ENCODE results near the gene DUOXA1.
A peak's percentile ranks its signal among the peaks of the same experiment; 100 is the strongest.

DUOXA1 gene, protein sequence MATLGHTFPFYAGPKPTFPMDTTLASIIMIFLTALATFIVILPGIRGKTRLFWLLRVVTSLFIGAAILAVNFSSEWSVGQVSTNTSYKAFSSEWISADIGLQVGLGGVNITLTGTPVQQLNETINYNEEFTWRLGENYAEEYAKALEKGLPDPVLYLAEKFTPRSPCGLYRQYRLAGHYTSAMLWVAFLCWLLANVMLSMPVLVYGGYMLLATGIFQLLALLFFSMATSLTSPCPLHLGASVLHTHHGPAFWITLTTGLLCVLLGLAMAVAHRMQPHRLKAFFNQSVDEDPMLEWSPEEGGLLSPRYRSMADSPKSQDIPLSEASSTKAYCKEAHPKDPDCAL

DNA sequence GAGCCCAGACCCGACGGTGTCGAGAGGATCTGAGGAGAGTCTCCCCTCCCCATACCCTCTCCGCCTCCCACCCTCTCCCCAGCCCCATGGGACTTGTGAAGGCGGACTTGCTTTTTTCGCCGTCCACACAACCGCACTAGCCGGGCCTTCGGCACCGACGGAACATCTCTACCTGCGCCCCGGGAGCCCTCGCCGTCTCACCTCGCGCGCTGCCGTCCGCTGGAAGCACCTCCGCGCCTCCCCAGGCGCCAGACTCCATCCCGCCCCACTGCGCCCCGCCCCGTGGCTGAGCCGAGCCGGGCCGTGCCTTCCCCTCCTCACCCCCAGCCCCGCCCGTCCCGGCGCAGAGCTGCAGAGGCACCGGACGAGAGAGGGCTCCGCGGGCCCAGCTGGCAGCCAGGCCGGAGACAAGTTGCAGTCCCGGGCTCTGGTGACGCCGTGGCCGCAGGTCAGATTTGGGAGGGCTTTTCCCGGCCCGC lies at the start of gene DUOXA1, which contains the start of gene DUOX1:
Gene DUOXA1, minus strand, starts transcription at position 229 of the 479 bp plus-strand sequence. CDS start 6,865 bp downstream, outside the sequence.
Gene DUOX1, plus strand, starts transcription at position 344 of the 479 bp plus-strand sequence. CDS start 1,973 bp downstream, outside the sequence.
- no peak for DNase-seq (ENCODE audit: low read depth, low spot score)

DNA sequence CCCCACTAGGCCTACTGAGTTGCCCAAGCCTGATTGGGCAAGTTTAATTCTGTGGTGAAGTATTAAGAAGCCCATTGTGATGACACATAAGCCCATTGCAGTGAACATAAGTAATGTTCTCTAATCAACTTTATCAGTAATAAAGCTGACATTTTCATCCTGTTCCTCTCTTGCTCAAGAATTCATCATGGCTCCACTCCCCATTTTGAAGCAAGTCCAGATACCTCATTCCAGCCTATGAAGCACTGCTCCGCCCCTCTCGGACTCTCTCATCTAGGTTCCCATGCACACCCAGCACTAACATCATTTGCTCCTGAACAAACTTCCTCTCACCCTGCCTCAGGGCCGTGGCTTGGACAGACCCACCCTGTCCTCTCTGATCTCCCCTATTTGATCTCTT lies 47.6 kb upstream of the DUOXA1 start:
- DNase-seq (ENCODE audit: low read depth, low spot score) = no peak

DNA sequence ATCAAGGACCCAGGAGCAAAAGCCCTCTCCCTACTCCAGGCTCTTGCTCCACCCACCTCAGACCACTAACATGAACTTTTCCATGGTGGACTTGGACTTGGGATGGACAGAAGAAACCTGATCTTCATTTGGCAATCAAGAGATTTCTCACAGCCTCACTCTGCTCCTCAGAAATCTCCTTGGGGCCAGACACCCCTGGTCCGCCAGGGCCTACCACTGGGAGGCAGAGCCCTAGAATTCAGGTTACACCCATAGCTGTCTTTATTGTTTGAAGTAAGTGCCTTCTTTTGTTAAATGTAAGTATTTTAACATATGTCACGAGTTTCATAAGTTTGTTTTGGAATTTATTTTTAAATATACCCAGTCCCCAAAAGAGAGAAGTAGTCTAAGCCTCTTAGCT lies 44.9 kb upstream of the DUOXA1 start:
- no peak for DNase-seq (ENCODE audit: low read depth, low spot score)

DNA sequence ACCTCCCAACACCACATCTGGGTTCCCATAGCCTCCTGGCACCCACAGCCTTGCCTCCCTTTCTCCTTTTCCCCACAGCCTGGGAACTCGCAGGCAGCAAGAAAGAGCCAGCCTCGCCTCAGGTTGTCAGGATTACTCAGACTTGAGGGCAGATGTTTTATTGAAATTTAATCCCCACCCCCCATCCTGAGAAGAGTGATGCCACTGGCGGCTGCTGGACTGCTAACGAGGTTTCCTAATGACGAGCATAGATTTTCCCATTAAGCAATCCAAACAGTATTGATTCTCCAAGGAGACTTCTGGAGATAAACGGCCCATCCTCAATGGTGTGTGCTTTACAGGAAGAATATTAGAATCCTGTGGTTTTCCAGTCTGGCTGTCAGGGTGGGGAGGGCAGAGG lies 44.4 kb upstream of the DUOXA1 start:
- no peak for DNase-seq (ENCODE audit: low read depth, low spot score)

DNA sequence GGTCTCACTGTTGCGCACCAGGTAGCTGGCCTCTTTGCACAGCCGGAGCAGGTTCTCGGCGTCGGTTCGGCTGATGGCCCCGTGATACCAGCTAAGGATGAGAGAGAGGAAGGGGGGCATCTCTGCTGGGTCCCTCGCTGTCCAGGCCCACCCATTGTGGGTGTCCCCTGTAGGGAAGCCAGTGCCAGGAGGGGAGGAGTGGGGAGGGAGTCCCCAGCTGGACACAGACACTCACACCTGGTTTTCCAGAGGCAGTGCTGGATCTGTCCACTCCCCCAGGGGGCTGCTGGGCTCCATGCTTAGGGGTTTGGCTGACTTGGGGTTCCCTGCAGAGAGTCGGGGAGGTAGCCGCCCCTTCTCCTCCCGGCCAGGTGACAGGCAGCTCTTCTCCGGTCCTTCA lies 42.2 kb upstream of the DUOXA1 start:
- DNase-seq (ENCODE audit: low read depth, low spot score) = no peak

DNA sequence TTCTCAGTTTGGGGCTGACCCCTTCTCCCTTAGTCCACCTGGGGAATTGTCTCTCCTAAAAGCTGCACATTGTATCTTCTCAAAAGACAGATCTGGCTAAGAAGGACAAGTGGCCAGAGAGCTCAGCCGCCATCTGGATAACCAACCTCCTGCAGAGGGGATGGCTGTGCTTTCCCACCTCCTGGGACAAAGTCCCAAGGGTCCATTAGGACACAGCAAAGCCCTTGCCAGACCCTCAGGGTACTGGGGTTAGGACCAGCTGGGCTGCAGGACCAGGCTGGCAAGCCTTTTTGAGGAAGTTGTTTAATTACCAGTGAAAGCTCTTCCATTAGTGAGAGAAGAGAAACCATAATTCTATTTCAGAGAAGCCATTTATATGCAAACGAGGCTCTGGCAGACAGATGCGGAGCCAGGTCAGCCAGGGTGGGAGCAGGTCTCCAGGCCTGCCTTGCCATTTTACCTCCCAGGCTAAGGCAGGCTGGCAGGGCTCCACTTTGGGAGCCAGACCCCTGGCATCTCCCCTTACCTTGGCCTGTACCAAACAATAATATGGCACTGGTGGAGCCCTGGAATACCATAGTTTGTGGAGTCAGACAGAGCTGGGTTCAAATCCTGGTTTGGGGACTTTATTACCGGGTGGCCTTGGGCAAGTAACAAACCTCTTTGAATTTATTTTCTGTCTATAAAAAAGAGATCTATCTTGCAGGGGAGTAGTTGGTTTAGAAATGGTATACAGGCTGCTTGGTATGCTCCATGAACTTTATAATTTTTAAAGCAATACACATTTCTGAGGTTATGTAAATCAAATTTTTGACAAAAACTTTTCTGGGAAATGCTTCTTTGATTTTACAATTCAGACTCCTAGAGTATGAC lies 40.2 kb upstream of the DUOXA1 start:
- DNase-seq (ENCODE audit: low read depth, low spot score) = no peak

DNA sequence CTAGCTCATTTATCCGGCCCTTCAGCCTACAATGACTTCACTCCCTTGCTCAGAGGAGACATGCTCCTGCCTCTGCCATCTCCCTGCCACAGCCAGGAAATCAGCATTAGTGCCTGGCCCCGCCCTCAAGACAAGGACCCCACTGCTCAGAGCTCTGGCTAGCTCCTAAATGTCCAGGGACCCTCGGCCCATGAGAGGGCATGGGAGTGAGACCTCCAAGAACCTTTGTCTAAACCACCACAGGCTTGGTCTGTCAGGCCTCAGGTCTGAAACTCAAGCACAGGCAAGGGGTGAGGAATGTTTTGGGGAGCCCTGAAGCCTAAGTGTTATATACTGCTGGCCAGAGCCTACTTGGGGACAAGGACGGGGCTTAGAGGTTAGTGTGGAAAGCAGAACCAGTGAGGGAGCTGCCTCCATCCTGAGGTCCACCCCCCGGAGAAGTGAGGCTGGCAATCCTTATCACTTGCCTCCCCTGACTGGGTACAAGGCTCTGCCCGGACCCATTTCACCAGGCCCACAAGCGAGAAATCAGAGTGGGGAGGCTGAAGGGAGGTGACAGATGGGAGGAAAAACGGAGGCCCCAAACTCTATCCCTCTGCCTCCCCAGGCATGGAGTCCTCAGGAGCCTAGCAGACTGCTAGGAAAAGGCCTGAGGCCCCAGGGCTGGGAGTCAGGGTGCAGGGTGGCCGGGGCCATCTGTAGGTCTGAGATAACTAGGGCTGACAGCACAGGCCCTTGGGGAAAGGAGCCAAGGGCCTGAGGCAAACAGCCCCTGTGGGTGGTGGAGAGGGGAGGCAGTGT lies 39.3 kb upstream of the DUOXA1 start:
- no peak for DNase-seq (ENCODE audit: low read depth, low spot score)

DNA sequence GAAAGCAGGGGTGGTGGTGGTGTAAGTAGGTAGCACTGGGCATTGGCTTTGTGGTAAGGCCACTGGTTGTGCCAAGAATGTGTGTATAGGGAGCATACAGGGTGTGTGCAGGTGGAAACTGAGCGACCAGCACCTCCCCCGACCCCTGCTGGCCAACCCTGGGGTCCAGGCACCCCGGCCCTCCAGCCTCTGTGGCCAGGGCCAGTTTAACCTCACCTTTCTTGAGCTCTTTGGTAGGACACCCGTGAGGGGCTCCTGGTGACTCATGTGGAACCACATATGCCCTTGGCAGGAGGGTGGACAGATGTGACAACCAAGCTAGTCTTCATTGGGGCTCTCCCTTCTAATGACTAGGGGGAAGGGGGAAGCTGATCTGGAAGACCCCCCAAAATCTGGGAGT lies 38.6 kb upstream of the DUOXA1 start:
- DNase-seq (ENCODE audit: low read depth, low spot score) = no peak

DNA sequence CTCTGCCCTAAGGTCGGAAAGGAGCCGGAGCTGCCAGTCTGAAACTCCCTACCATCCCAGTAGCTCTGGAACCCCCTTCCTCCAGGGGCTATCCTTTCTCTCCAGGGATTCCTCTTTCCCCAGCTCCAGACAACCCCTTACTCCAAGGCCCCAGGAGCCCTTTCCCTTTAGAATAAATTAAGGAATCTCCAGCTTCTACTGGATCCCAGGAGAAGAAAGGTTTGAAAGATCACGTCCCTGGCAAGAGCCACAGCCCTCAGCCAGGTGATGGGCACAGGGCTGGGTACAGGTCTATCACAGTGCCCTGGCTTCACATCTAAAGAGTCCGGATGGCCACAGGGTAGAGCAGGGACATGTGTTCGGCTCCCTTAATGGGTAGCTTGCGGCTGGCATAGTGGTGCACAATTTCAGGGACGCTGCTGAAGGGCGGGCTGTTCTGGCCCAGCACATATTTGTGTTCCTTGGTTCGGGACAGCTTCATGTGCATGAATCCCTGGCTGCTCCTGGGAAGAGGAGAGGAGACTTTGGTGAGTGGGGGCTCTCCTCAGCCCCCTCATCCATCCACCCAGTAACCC lies 38.0 kb upstream of the DUOXA1 start:
- DNase-seq (ENCODE audit: low read depth, low spot score) = no peak

DNA sequence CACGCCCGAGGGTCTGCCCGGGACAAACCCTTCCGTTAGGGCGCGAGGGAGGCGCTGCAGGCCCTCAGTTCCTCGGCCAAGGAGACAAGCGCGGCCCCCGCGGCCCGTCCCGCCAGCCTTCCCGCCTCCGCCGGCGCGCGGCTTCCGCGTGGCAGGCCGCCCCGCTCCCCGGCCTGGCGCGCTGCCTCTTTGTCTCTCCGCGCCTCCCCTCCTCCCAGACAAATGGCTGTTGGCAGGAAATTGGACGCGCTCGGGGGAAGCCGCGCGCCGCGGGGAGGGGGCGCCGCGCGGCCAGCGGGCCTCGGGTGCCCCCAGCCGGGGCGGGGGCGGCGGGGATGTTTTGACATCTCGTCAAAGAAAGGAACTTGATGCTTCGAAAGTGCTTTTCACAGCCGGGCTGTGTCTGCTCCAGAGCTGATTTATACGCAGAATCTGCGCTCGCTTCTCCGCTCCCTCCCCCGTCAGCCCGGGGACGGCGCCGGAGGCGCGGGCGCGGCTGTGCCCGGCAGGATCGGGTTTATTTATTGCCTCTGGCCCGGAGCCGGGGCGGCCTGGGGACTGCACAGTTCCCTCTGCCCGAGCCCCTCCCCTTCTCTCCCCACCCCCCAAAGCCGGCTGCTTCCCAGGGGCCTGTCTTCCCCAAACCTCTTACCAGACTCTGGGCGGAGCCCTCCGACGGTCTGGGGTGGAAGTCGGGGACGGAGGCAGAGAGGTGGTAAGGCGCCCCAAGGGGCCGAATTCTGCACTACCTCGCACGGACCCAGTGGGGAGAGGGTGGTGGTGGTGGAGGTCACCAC lies 37.4 kb upstream of the DUOXA1 start:
- peak; percentile 46 for DNase-seq (ENCODE audit: low read depth, low spot score)

DNA sequence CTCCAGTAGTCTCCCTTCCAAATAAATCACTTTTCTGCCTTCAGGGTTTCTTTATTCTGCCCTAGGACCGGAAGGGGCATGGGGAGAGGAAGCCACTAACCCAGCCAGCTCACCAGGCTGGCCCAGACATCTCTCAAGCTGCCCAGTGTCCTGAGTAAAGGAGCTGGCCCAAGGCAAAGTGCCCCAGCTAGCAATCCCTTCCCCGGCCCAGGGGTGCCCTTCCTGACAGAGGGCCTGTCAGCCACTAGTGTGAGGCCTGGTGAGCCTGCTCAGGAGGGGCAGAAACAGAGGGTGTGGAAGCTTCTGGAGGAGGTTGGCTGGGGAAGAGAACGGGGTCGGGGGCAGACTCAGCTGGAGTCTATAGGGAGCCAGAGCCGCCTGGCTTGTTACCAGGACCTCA lies 35.9 kb upstream of the DUOXA1 start:
- DNase-seq (ENCODE audit: low read depth, low spot score) = no peak

DNA sequence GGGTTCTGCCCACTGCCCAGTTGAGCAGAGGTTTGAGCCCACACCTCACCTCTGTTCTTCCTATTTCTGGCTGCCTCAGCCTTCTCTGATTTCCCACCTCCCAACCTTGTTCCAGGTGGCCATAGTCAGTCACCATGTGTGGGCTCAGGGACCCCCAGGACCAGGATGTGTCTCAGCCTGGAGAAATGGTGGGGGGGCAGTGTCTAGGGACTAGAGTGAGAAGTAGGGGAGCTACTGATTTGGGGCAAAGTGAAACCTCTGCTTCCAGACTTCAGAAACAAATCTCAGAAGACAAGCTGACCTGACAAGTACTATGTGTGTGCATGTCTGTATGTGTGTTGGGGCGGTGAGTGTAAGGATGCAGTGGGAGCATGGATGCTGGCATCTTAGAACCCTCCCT lies 35.2 kb upstream of the DUOXA1 start:
- no peak for DNase-seq (ENCODE audit: low read depth, low spot score)

DNA sequence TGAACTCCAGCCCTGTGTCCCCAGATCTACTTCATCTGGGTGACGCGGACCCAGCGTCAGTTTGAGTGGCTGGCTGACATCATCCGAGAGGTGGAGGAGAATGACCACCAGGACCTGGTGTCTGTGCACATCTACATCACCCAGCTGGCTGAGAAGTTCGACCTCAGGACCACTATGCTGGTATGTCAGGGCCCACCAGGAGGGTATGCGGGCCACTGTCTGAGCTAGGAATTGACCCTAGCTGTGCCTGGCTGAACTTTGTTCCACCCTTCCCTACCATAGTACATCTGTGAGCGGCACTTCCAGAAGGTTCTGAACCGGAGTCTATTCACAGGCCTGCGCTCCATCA lies 33.8 kb upstream of the DUOXA1 start:
- DNase-seq (ENCODE audit: low read depth, low spot score) = no peak

DNA sequence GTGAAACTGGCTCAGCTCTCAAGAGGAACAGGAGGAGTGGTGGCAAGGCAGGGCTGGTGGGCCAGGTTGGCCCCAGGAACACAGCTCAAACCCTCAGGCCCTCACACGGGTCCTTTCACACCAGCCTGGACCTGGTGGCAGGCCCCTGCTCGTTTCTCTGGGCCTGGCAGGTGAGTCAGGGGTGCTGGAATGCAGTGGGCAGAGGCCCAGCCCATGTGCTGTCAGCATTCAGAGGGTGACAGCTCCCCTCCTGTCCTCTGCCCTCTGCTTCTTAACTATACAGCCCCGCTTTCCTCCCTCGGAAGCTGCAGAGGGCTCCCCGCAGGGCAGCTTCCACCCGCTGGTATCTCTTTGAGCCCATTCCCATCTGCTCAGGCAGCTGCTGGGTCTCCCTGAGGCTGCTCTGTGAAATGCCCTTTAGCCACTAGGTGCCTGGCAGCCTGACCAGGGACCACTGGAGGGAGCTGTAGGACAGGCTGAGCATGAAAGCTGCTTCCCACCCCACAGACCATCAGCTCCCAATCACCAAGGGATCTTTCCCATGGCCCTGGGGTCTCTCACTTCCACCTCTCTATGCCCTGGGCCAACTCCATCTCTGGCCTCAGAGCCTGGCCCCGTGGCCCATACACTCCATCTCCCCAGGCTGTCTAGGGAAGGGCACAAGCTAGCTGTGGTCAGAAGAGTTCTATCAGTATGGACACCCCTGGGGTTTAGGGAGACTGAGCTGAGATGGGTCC lies 33.3 kb upstream of the DUOXA1 start:
- peak; percentile 66 for DNase-seq (ENCODE audit: low read depth, low spot score)

DNA sequence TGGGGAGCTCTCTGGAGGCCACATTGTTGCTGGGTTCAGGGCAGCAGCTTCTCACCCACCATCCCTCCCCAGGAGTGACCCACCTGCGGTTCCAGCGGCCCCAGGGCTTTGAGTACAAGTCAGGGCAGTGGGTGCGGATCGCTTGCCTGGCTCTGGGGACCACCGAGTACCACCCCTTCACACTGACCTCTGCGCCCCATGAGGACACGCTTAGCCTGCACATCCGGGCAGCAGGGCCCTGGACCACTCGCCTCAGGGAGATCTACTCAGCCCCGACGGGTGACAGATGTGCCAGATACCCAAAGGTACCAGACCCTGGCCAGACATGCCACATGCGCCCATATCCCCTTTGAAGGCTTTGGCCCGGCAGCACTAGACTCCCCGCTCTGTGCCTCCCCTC lies 32.0 kb upstream of the DUOXA1 start:
- no peak for DNase-seq (ENCODE audit: low read depth, low spot score)

DNA sequence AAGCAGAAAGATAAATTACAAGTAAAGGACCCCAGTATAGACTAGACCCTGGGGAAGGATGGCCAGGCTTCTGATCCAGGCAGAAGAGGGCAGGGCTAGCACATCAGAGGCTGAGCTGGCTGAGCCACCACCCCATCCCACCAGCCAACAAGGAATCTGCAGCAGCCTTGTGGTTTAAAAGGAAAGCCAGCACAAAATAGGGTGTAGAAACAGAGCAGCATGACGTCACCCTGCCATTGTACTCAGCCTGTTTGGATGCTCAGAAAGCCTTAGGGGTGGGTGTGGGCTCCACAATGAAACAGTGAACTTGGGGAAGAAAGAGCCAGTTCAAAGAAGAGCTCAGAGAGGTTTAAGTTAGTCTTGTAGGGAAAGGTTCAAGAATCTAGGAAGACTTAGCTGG lies 28.3 kb upstream of the DUOXA1 start:
- DNase-seq (ENCODE audit: low read depth, low spot score) = no peak

DNA sequence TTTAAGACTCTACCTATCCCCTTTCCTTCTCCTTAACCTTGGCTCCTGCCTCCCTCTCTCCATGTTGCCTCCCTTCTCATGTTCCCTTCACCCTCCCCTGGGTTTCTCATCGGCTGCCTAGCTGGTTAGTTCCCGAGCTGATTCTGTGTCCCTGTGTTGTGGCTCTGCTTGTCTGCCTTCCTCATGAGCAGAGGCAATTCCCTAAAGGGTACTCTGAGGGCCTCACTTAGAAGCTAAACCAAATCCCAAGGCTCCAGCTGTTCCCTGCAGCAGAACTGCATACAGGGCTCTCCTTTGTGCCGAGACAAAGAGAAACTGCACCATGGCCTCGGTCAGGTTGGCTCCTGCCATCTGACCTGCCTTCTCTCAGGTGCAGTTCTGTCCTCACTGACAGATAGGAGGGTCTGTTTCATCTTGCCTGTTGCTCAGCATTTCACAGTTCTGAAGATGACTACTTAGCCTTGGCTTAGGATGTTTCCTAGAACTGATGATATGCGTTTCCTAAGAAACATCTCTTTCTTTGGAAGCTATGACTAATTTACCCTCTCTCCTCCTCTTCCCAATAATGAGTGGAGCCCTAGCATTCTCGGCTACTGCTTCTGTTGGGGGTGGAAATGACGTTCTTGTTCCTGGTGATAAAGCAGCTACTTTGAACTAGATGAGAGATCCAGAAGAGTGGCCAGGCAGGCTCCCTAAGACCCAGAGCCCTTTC lies 27.2 kb upstream of the DUOXA1 start:
- DNase-seq (ENCODE audit: low read depth, low spot score) = no peak

DNA sequence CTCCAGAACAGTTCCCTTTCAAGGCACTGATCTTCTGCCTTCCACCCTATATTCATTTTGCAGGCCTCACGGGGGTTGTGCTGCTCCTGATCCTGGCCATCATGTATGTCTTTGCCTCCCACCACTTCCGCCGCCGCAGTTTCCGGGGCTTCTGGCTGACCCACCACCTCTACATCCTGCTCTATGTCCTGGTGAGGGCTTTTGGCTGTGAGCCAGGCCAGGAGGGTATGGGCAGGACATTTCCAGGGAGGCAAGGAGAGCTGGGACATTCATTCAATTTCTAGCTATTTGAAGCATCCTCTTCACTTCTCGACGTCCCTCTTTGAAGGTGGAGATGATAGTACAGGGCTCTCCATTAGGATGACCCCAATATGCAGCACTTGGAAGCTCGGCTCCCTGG lies 26.1 kb upstream of the DUOXA1 start:
- no peak for DNase-seq (ENCODE audit: low read depth, low spot score)
